ENCODE data around the gene TRIM62. TPM values are rescaled to one million over a fixed set of nuclear protein-coding genes. Genes with fewer than 3 reads are reported as not detected.
A peak's percentile ranks its signal among the peaks of the same experiment; 100 is the strongest.

The TRIM62 gene
- 71.8 and 78.7 TPM in 2 replicates for total RNA-seq
- long read RNA-seq, partial matches to known transcripts = 3 of 52 reads
- long read RNA-seq, other reads (novel, unspliced or antisense) = 47 of 52 reads

DNA sequence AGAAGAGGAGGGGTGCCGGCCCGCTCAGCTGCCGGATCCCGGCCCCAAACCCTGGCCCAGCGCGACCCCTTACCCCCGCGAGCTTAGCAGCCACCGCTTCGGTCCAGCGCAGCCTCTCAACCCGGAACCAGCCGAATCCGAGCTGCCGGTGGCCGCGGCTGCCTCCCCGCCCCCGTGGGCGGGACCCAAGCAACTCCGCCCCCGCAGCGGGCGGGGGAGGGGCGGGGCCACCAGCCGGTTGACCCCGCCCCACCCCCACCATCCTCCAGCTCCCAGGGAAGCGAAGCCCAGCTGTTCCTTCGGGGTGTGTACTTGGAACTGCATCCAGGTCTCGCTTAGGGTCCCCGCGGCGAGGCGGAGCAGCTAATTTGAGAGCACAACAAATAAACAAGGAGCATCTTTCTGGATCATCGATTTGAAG, at the start of gene TRIM62:
TRIM62 (minus strand) TSS at position 123 of the 421 bp plus-strand sequence. CDS start 611 bp downstream, outside the sequence.
- peak within 1 kb of the TSS; percentile 99 for H3K4me3 Mint-ChIP-seq (ENCODE audit: unreplicated experiment)
- TF ChIP-seq CTCF (IDR thresholded peaks at IDR 0.05) = no peak
- H3K27ac Mint-ChIP-seq (ENCODE audit: unreplicated experiment) = peak within 1 kb of the TSS; percentile 86
- peaks cover 14% of the 10 kb centered on the region for H3K36me3 Mint-ChIP-seq (ENCODE audit: unreplicated experiment)
- H3K4me1 Mint-ChIP-seq (ENCODE audit: unreplicated experiment) = peaks cover 45% of the 10 kb centered on the region
- H3K27me3 Mint-ChIP-seq (ENCODE audit: unreplicated experiment) = no peaks in the 10 kb centered on the region
- no peaks in the 10 kb centered on the region for H3K9me3 Mint-ChIP-seq (ENCODE audit: unreplicated experiment)
- DNase-seq (ENCODE audit: extremely low spot score, unreplicated experiment) = peak; percentile 94

DNA sequence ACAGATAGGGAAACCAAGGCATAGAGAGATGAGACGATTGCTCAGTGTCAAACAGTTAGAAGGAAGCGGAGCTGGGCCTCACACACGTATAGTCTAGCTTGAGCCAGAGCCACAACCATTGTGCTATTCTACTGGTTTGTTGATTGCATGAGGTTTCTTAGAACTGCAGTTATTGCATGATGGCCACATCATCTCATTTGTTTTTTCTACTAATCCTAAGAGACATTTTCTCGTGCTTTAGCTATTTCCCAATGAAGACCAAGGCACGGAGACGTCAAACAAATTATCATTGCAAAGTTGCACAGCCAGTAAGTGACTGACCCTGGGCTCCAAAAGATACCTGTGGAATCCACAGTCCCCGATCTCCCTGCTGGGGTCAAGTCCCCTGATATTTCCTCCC, 49.3 kb upstream of the TRIM62 start:
- peaks cover 18% of the 10 kb centered on the region for H3K4me1 Mint-ChIP-seq (ENCODE audit: unreplicated experiment)
- no peak overlapping the region for H3K27ac Mint-ChIP-seq (ENCODE audit: unreplicated experiment)
- no peaks in the 10 kb centered on the region for H3K36me3 Mint-ChIP-seq (ENCODE audit: unreplicated experiment)
- peaks cover 4% of the 10 kb centered on the region for H3K27me3 Mint-ChIP-seq (ENCODE audit: unreplicated experiment)
- DNase-seq (ENCODE audit: extremely low spot score, unreplicated experiment) = peak; percentile 6
- H3K4me3 Mint-ChIP-seq (ENCODE audit: unreplicated experiment) = no peak overlapping the region
- no peaks in the 10 kb centered on the region for H3K9me3 Mint-ChIP-seq (ENCODE audit: unreplicated experiment)
- no peak for TF ChIP-seq CTCF (IDR thresholded peaks at IDR 0.05)

DNA sequence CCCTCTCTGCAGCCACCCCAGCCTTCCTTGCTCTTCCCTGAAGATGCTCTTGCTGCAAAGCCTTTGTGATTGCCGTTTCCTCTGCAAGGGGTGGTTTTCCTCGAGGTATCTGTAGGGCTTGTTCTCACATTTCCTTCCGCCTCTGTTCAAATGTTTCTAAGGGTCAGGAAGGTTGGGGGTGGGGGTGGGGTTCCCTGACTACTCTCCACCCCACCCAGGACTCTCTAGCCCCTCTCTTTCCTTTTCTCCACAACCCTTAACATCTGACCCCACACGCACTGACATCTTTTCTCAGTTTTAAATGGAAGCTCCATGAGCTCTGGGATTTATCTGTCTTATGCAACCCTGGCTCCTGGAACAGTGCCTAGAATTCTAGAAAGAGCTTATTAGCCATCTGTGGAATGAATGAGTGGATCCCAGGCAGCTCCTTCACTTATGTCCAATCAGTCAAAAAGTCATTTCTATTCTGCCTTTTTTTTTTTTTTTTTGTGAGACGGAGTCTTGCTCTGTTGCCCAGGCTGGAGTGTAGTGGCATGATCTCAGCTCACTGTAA, 47.2 kb upstream of the TRIM62 start:
- no peak for TF ChIP-seq CTCF (IDR thresholded peaks at IDR 0.05)
- DNase-seq (ENCODE audit: extremely low spot score, unreplicated experiment) = peak; percentile 25
- Mint-ChIP-seq H3K27me3 (ENCODE audit: unreplicated experiment) (peaks cover 6% of the 10 kb centered on the region), H3K27ac (ENCODE audit: unreplicated experiment) (peak overlapping the region; percentile 69), H3K36me3 (ENCODE audit: unreplicated experiment) (peaks cover 2% of the 10 kb centered on the region), H3K4me3 (ENCODE audit: unreplicated experiment) (no peak overlapping the region), H3K9me3 (ENCODE audit: unreplicated experiment) (peaks cover 11% of the 10 kb centered on the region), H3K4me1 (ENCODE audit: unreplicated experiment) (peaks cover 8% of the 10 kb centered on the region)

DNA sequence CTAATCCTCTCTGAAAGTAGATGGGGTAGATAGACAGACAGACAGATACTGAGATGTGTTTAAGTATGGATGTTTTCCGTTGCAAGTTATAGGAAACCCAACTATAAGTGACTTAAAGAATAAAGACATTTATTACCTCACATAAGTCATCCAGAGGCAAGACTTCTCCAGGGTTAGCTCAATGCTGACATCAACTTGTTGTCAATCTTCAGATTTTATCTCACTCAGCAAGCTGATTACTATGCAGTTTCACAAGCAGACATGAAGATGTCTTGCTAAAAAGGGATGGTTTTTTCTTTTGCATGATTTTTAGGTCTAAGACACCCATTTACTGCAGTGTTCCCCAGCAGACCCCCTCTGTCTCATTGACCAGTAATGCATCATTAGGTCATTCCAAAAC, 43.7 kb upstream of the TRIM62 start:
- Mint-ChIP-seq H3K9me3 (ENCODE audit: unreplicated experiment) (peaks cover 14% of the 10 kb centered on the region), H3K4me1 (ENCODE audit: unreplicated experiment) (peaks cover 11% of the 10 kb centered on the region), H3K27ac (ENCODE audit: unreplicated experiment) (no peak overlapping the region), H3K36me3 (ENCODE audit: unreplicated experiment) (peaks cover 4% of the 10 kb centered on the region), H3K4me3 (ENCODE audit: unreplicated experiment) (no peak overlapping the region), H3K27me3 (ENCODE audit: unreplicated experiment) (peaks cover 6% of the 10 kb centered on the region)
- TF ChIP-seq CTCF (IDR thresholded peaks at IDR 0.05) = no peak
- DNase-seq (ENCODE audit: extremely low spot score, unreplicated experiment) = no peak

DNA sequence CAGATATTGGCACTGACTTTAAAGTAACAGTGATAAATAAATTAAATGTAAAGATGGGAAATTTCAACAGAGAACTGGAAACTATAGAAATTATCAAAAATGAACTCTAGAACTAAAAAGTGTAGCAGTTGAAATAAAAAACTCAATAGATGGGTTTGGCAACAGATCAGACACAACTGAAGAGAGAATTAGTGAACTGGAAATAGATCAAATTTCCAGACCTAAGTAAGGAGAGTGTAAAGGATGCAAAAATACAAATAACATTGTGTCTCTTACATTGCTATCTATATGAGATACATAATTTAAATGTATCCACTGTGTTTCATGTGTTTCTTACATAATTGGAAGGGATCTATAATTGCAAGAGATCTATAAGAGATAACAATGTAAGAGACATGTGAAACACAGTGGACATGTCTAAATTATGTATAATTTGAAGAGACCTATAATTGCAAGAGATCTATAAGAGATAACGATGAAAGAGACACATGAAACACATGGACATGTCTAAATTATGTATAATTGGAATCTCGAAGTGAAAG, 42.4 kb upstream of the TRIM62 start:
- Mint-ChIP-seq H3K27me3 (ENCODE audit: unreplicated experiment) (peaks cover 6% of the 10 kb centered on the region), H3K4me1 (ENCODE audit: unreplicated experiment) (peaks cover 21% of the 10 kb centered on the region), H3K27ac (ENCODE audit: unreplicated experiment) (no peak overlapping the region), H3K36me3 (ENCODE audit: unreplicated experiment) (peaks cover 4% of the 10 kb centered on the region), H3K4me3 (ENCODE audit: unreplicated experiment) (no peak overlapping the region), H3K9me3 (ENCODE audit: unreplicated experiment) (peaks cover 14% of the 10 kb centered on the region)
- DNase-seq (ENCODE audit: extremely low spot score, unreplicated experiment) = no peak
- no peak for TF ChIP-seq CTCF (IDR thresholded peaks at IDR 0.05)
